Fibroblast of skin of scalp (primary cell): ENCODE measurements around the gene CD58.

ENCODE experiments used
- DNase-seq: peaks from one replicate; pipeline ENCODE4 v3.0.0-alpha.2; 2013

Gene CD58

DNA sequence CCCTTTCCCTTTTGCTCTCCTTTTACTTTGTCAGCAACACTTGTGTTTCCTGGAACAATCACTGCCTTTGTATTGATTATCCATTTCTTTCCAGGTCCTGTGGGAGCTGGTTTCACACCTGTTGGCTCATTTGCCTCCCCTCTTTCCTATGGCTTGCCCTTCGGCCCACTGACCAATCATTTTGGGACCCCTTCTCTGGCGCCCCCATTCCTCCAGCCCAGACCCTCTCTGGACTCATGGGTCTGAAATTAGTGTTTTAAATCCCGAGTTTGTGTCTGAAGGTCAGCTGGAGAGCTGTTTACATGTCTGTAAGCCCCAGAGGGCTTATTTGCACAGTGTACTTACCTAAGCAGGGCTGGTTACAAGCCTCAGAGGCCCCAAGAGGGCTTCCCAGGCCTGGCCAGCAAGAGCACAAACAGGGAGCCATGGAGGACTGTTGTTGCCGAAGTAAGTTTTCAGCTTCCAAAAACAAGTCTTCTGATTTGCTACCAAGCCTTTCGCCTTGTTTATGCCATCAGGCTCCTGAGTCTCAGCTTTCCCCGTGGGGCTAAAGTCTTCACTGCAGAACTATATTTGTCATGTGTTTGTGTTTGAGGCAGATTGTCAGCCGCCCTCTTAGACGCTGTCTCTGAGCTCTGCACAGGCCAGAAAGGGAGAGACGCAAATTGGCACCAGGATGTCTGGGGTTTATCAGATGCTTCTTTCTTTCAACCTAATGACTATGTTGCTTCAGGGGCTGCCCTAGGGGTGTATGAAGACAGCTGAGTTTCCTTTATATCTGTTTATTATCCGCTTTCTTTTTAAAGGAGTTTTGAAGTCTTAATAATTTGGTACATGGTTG is 104.8 kb downstream of the CD58 start:
- DNase-seq: no peak

DNA sequence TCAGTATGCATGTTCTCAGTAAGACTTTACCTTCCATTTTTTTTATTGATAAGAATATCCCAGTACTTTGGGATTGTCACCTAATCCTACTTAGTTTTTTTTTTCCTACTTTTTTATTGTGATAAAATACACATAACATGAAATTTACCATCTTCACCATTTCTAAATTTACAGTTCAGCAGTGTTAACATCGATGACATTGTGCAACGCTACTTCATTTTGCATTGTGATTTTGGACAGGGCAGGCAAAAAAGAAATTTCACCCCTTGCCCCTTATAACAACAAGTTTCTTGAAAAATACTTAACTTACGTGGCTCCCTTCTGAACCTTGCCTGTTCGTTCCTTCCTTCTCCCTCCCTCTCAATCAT is 105.4 kb downstream of the CD58 start:
- no peak for DNase-seq
